ENCODE measurements around the gene ZFYVE9.

The ZFYVE9 gene

GRCh38 chr1:52186449-52186848 lies 44.6 kb downstream of the ZFYVE9 start:
- no peak overlapping the region for H3K4me3 ChIP-seq (ENCODE audit: low read depth, low read length)
- TF ChIP-seq MAX (IDR thresholded peaks at IDR 0.05; ENCODE audit: low read depth, low read length) = no peak
- DNase-seq (ENCODE audit: low read depth) = no peak

- no peak for DNase-seq (ENCODE audit: low read depth)
- TF ChIP-seq POLR2A (IDR thresholded peaks at IDR 0.05; ENCODE audit: extremely low read depth, insufficient read length) = no peak
- TF ChIP-seq CTCF (IDR thresholded peaks at IDR 0.05; ENCODE audit: low read depth, low read length) = no peak
- no peak overlapping the region for H3K4me3 ChIP-seq (ENCODE audit: low read depth, low read length)
These were observed 48.1 kb downstream of the ZFYVE9 start for GRCh38 chr1:52189898-52190480.

- DNase-seq (ENCODE audit: low read depth) = no peak
- TF ChIP-seq MAX (IDR thresholded peaks at IDR 0.05; ENCODE audit: low read depth, low read length) = no peak
- TF ChIP-seq POLR2A (IDR thresholded peaks at IDR 0.05; ENCODE audit: extremely low read depth, insufficient read length) = no peak
- no peak for TF ChIP-seq CTCF (IDR thresholded peaks at IDR 0.05; ENCODE audit: low read depth, low read length)
- no peak for TF ChIP-seq MYC (IDR thresholded peaks at IDR 0.05; ENCODE audit: low read depth, low read length)
- no peak overlapping the region for H3K4me3 ChIP-seq (ENCODE audit: low read depth, low read length)
These were observed 48.8 kb downstream of the ZFYVE9 start for GRCh38 chr1:52190500-52191252.

- TF ChIP-seq MYC (IDR thresholded peaks at IDR 0.05; ENCODE audit: low read depth, low read length) (no peak), MAX (IDR thresholded peaks at IDR 0.05; ENCODE audit: low read depth, low read length) (no peak), POLR2A (IDR thresholded peaks at IDR 0.05; ENCODE audit: extremely low read depth, insufficient read length) (no peak), CTCF (IDR thresholded peaks at IDR 0.05; ENCODE audit: low read depth, low read length) (no peak)
- DNase-seq (ENCODE audit: low read depth) = no peak
- H3K4me3 ChIP-seq (ENCODE audit: low read depth, low read length) = no peak overlapping the region
These were observed 49.6 kb downstream of the ZFYVE9 start for GRCh38 chr1:52191395-52191965.

GRCh38 chr1:52192024-52192423 lies 50.1 kb downstream of the ZFYVE9 start:
- DNase-seq (ENCODE audit: low read depth) = no peak
- no peak overlapping the region for H3K4me3 ChIP-seq (ENCODE audit: low read depth, low read length)

More at GRCh38 chr1:52192024-52192423, 50.1 kb downstream of the ZFYVE9 start:
- TF ChIP-seq POLR2A (IDR thresholded peaks at IDR 0.05; ENCODE audit: extremely low read depth, insufficient read length) = no peak
- no peak for TF ChIP-seq MYC (IDR thresholded peaks at IDR 0.05; ENCODE audit: low read depth, low read length)
- TF ChIP-seq MAX (IDR thresholded peaks at IDR 0.05; ENCODE audit: low read depth, low read length) = no peak
- TF ChIP-seq CTCF (IDR thresholded peaks at IDR 0.05; ENCODE audit: low read depth, low read length) = no peak

All from NB4 (cell line).